Mammary epithelial cell (primary cell): ENCODE results near the gene FOXI1.

ENCODE experiments used
- EZH2 ChIP-seq: IDR thresholded peaks from 2 replicates; pipeline ENCODE4 v1.6.1; 2012; ENCODE audit warnings: low read length, inconsistent platforms, borderline replicate concordance
- TF ChIP-seq, protein P1 (sequence below), 2 donors: IDR thresholded peaks in 1 of 2; conservative IDR thresholded peaks in 1 of 2; 2 replicates each; pipeline ENCODE4 v1.5.1; 2011 to 2012; ENCODE audit warnings: inconsistent platforms in 2 of 2, low read length in 2 of 2, mild to moderate bottlenecking in 2 of 2, control low read depth in 1 of 2, low read depth in 1 of 2; ENCODE audit not compliant: insufficient read depth in 1 of 2; ENCODE audit errors: extremely low read depth in 1 of 2

DNA sequence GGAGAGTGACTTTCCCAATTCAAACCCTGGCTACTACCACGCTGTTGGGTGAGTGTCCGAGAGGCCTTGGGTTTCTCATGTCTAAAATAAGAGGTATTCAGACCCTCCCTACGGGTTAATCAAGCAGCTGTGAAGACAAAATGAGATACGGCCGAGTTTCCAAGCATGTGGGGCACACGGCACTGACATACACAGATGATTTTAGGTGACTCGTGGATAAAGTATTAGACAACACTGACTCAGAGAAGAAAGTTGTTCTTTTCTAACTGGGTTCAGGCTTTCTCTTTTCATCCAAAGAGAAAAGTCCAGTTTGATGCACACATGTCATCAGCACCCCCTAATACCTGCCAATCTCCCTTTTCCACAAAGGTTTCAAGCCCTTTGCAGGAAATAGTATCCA lies 15.6 kb downstream of the FOXI1 start:
- TF ChIP-seq, protein P1, sequence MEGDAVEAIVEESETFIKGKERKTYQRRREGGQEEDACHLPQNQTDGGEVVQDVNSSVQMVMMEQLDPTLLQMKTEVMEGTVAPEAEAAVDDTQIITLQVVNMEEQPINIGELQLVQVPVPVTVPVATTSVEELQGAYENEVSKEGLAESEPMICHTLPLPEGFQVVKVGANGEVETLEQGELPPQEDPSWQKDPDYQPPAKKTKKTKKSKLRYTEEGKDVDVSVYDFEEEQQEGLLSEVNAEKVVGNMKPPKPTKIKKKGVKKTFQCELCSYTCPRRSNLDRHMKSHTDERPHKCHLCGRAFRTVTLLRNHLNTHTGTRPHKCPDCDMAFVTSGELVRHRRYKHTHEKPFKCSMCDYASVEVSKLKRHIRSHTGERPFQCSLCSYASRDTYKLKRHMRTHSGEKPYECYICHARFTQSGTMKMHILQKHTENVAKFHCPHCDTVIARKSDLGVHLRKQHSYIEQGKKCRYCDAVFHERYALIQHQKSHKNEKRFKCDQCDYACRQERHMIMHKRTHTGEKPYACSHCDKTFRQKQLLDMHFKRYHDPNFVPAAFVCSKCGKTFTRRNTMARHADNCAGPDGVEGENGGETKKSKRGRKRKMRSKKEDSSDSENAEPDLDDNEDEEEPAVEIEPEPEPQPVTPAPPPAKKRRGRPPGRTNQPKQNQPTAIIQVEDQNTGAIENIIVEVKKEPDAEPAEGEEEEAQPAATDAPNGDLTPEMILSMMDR (conservative IDR thresholded peaks at IDR 0.05 in 1 of 2, IDR thresholded peaks at IDR 0.05 in 1 of 2; ENCODE audit: extremely low read depth in 1 of 2, insufficient read depth in 1 of 2, low read depth in 1 of 2, low read length in 2 of 2) = no peak
- no peak for TF ChIP-seq EZH2
